ENCODE measurements around the gene TERF2IP.

Gene TERF2IP

GRCh38 chr16:75624921-75625334, 22.6 kb upstream of the TERF2IP start:
- in situ Hi-C loops (cut with MboI; ENCODE audit: low pct_unique_long_range_greater_than_20kb, low sequenced_read_pairs, unreplicated experiment), result no loop called here
- DNase-seq (ENCODE audit: low spot score), result no peak
- TF ChIP-seq CTCF (IDR thresholded peaks at IDR 0.05; ENCODE audit: extremely low read depth, insufficient read depth, missing control alignments), result no peak

GRCh38 chr16:75626806-75627205, 20.8 kb upstream of the TERF2IP start:
- DNase-seq (ENCODE audit: low spot score), result no peak
- no peak for TF ChIP-seq CTCF (IDR thresholded peaks at IDR 0.05; ENCODE audit: extremely low read depth, insufficient read depth, missing control alignments)
- in situ Hi-C loops (cut with MboI; ENCODE audit: low pct_unique_long_range_greater_than_20kb, low sequenced_read_pairs, unreplicated experiment), result no loop called here

DNA sequence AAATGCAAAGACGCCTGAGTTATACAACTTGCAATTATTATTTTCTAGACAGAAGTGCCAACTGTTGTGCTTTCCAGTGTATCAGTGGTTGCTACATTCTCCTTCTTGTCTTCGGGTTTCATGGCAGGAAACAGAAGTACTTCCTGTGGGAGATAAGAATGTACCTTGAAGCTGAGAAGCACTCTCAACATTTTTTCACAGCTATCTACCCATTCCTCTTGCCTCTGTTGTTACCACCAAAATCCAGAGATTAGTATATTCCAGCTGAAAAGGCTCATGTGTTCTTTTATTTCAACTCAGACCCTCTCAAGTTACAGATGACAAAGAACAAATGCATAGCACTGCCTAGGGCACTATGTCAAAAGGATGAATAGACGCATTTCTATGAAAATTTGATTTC, 19.7 kb upstream of the TERF2IP start:
- TF ChIP-seq CTCF (IDR thresholded peaks at IDR 0.05; ENCODE audit: extremely low read depth, insufficient read depth, missing control alignments), result no peak
- in situ Hi-C loops (cut with MboI; ENCODE audit: low pct_unique_long_range_greater_than_20kb, low sequenced_read_pairs, unreplicated experiment), result no loop called here

GRCh38 chr16:75628351-75628750, 19.2 kb upstream of the TERF2IP start:
- TF ChIP-seq CTCF (IDR thresholded peaks at IDR 0.05; ENCODE audit: extremely low read depth, insufficient read depth, missing control alignments), result no peak
- no peak for DNase-seq (ENCODE audit: low spot score)
- in situ Hi-C loops (cut with MboI; ENCODE audit: low pct_unique_long_range_greater_than_20kb, low sequenced_read_pairs, unreplicated experiment), result no loop called here

More for the DNA sequence above, 19.7 kb upstream of the TERF2IP start:
- DNase-seq (ENCODE audit: low spot score), result no peak

GRCh38 chr16:75629132-75629531, 18.4 kb upstream of the TERF2IP start:
- in situ Hi-C loops (cut with MboI; ENCODE audit: low pct_unique_long_range_greater_than_20kb, low sequenced_read_pairs, unreplicated experiment), result no loop called here
- DNase-seq (ENCODE audit: low spot score), result no peak
- TF ChIP-seq CTCF (IDR thresholded peaks at IDR 0.05; ENCODE audit: extremely low read depth, insufficient read depth, missing control alignments), result no peak

DNA sequence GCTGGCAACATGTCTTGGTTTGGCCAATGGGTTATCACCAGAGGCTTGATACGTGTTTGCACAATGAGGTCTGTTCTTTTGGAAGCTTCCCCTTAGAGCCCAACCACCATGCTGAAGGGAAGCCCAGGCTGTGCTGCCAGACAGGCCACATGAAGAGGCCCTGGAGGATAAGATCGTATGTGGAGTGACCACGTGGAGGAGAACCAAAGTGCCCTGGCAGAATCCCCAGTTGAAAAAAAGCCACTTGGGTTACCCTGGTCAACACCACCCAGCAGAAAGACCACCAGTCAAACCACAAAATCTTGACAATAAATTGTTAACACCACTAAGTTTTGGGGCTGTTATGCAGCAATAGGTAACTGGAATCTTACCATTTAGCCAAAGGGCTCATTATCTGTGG, 17.5 kb upstream of the TERF2IP start:
- TF ChIP-seq CTCF (IDR thresholded peaks at IDR 0.05; ENCODE audit: extremely low read depth, insufficient read depth, missing control alignments), result no peak
- in situ Hi-C loops (cut with MboI; ENCODE audit: low pct_unique_long_range_greater_than_20kb, low sequenced_read_pairs, unreplicated experiment), result no loop called here
- no peak for DNase-seq (ENCODE audit: low spot score)

DNA sequence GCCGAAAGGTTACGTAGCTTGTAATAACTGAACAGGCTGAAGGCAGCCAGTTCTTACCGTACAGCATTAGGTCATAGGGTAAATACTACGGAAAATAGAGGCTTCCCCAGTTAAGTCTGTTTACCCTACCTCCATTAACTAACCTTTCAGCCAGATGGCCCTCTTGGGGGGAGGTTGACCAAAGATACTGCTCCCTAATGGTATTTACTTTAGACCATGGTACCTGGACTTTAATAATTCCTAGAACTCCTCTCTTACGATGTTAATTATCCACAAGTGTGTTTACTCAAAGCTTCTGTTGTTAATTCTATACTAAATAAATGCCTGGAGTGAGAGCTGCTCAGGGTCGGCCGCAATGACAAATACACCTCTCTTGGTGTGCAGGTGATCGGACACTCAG, 14.7 kb upstream of the TERF2IP start:
- TF ChIP-seq CTCF (IDR thresholded peaks at IDR 0.05; ENCODE audit: extremely low read depth, insufficient read depth, missing control alignments), result no peak
- DNase-seq (ENCODE audit: low spot score), result no peak
- in situ Hi-C loops (cut with MboI; ENCODE audit: low pct_unique_long_range_greater_than_20kb, low sequenced_read_pairs, unreplicated experiment), result no loop called here

All from GM13977 (cell line).